Stimulated activated CD4-positive, alpha-beta T cell treated with anti-CD3 and anti-CD28 coated beads, TNF-alpha, amount 100 ng/mL, for 4 hours (primary cell): ENCODE data around the gene PROKR1.

Experiments
- DNase-seq, 3 experiments: peaks; one replicate each; pipeline ENCODE4 v3.0.0-alpha.2; 2020; ENCODE audit warnings: low read depth in 3 of 3

PROKR1 gene

DNA sequence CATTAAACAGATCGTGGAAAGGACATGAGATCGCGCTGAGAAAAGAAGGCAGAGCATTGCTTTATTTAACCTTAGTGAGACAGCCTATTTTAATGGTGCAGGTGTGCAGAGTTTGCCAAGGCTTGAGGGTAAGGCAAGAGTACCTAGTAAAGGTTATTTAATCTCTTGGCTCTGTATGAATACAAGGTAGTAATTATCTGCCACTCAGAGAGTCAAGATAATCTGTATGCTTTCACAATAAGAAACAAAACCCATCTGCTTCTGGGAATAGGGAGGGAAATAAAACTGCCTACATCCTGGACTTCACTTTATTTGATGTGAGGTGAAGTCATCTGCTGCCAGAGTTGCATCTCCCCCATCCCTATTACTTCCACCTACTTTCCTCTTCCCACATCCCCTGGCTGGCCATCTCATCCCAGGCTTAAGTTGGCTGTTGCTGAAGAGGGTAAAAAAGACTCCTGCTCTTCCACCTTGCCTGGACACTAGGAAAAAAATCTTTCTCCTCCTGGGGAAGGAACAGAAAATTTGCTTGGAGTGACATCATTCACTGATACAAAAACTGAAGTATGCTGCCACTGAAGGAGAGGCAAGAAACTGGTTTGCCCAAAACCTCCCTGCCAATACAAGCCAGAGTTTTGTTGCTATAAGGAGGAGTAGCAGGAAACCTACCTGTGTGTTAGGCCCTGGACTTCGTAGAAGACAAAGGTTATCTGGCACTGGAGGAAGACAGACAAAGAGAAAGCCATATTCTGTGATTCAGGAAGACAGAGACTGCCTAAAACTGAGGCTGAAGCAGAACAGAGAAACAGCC is 55.4 kb downstream of the PROKR1 start:
- DNase-seq: no peak

DNA sequence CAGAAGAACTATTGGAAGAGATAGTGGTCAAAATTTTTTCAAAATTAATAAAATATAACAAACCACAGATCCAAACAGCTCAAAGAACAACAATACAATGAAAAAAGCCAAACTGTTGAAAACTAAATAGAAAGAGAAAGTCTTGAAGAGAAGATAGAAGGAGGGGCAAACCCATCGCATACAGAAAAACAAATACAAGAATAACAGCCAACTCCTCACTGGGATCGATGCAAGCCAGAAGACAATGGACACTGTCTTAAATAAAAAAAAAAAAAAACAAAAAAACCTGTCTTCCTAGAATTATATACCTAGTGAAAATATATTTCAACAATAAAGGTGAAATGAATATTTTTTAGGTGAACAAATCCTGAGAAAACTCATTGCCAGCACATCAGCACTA is 57.2 kb downstream of the PROKR1 start:
- no peak for DNase-seq

DNA sequence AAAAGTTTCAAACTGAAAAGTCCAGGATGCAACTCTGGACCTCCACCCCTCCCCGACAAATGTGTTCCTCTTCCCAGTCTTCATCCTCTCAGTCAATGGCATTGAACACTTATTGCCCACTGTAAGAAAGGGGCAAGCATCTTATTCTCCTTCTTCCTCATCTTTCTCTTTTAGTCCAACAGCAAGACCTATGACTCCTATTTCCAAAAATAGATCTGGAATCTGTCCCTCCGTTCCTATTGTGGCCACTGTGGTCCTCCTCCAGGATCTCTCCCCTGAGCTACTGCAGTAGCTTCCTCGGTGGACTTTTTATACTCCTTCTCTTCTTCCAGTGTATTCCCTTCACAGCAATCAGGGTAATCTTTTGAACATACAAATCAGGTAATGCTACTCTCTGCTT is 63.3 kb downstream of the PROKR1 start:
- no peak for DNase-seq
